IPS-11a (cell line): Measurements from ENCODE around the gene NRF1.
"Not testable (repeated sequence)": the region's sequence is repeated elsewhere in the genome, so short reads cannot be mapped to it uniquely, and the experiment has no call there.

Experiments
- H3K4me3 ChIP-seq: one replicate; pipeline ENCODE4 v1.5.1; 2013; ENCODE audit warnings: low read depth, low read length, control low read depth

NRF1 gene

DNA sequence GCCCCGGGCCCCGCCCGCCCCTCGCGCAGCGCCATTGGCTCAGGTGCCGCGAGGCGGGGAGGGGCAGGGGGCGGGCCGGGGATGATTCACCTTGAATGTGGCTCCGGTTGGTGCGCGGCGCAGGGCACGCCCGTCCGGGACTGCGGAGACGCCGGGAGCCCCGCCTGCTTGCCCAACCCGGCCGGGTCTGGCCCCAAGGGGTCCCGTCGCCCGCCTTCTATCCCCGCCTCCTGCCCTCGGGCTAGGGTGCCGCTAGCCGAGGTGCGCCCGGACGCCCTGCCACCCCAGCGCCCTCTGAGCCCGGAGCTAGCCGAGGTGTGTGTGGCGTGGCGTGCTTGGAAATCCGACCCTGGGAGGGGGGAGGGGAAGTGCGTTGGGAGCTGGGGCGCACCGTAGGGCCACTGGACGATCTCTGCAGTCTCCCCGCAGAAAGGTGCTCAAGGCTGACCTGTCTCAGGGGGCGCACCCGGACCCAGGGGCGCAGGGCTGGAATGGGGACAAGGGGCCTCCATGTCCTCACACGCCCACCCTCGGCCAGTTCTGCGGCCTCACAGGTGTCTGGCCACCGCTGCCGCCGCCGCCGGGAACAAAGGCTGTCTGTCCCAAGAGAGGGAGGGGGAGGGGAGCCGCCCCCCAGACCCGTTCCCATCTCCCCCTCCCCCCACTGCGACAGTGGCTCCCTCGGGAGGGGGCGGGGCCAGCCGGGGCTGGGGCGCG, 168.9 kb downstream of the NRF1 start:
- peak overlapping the region; percentile 49 for H3K4me3 ChIP-seq

DNA sequence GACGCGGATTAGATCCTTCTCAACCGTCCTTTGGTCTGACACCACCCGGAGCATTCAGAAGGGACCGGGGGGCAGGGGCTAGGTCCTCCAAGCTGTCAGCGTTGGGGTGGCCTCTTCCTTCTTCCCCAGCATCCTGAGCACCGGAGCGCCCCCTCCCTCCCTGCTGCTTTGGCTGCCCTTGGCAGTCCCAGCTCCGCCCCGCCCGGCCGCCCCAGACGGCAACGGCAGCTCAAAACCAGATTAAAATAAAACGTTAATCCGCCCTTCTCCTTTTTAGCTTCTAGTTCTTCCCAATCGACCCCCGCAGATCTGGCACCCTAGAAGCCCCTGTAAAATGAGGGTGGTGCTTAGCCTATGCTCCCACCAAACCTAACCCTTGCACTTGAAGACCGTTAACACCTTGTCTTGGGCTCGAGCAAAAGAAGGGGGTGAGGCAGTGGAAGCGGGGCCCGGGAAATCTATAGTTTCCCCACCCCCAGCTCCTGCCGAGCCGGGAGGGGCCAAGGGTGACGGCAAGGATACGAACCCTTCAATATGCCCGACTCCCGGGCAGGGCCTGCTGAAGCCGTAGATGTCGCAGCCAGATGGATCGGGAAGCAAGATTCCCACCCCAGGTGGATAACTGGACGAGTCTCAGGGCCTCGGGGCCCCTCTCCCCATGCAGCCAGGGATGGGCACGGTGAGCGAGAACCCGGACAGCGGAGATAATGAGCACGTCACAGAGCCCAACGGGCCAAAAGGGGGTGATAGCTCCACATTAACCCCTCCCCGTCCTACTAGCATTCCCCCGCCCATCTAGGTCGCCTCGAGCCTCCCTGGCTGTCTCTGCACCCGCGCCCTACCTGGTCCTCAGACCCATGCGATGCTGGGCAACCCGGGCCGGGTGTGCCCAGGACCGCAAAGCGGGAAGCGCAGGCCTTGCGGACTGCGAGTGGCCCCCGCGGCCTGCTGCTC, 169.7 kb downstream of the NRF1 start:
- H3K4me3 ChIP-seq: peak overlapping the region; percentile 49

GRCh38 chr7:129781928-129782817, 170.7 kb downstream of the NRF1 start:
- peak overlapping the region; percentile 4 for H3K4me3 ChIP-seq

GRCh38 chr7:129782818-129783583, 171.5 kb downstream of the NRF1 start:
- H3K4me3 ChIP-seq: no peak overlapping the region

GRCh38 chr7:129783584-129783919, 172.0 kb downstream of the NRF1 start:
- no peak overlapping the region for H3K4me3 ChIP-seq

DNA sequence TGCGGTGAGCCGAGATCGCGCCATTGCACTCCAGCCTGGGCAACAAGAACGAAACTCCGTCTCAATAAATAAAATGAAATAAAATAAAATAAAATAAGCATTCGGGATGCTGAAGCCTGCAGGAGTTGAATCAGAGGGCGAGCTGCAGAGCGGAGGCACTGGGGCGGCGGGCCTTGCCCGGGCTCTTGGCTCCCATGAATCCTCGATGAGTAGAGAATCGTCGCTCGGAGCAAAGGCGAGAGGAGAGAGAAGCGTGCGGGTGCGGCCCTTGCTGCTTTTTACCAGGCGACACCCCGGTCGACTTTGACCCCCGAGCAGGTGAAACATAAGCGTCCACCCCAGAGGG, 172.9 kb downstream of the NRF1 start:
- H3K4me3 ChIP-seq: no peak overlapping the region

DNA sequence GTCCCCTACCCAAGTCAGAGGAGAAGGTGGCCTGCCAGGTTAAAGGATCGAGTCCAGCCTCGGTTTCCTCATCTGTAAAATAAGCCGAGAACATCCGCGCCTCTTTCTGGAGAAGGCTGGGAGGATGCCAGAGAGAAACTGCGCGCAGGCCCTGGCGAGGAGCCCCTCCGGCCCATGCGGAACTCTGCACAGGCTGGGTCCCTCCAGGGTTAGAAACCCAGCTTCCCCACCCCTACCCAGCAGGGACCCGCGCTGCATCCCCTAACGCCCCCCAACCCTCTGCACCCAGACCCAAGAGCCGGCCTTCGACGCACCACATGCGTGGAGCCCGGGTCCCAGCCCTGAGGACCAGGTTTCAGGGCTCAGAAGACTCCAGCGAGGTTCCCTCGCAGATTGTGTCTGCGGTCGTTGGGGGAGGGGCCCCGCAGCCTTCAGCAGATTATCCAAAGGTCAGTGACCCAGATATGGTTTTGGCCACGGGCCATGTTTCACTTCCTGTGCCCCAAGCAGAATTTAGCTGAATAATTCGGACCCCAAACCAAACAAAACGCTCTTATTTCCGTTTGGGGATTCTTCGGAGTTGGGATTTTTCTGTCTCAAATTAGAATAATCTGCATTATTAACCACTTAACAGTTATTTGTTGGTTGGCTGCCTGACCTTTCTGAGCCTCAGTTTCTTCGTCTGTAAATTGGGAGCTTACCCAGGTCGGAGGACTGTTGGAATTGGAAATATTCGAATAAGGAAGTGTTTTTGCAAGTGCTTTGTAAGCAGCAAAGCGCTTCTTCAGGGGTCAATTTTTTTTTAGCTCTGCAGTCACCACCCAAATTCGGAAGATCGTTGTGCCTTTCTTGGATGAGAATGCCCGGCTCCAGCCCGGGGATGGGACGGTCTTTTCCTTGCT, 173.5 kb downstream of the NRF1 start:
- no peak overlapping the region for H3K4me3 ChIP-seq

DNA sequence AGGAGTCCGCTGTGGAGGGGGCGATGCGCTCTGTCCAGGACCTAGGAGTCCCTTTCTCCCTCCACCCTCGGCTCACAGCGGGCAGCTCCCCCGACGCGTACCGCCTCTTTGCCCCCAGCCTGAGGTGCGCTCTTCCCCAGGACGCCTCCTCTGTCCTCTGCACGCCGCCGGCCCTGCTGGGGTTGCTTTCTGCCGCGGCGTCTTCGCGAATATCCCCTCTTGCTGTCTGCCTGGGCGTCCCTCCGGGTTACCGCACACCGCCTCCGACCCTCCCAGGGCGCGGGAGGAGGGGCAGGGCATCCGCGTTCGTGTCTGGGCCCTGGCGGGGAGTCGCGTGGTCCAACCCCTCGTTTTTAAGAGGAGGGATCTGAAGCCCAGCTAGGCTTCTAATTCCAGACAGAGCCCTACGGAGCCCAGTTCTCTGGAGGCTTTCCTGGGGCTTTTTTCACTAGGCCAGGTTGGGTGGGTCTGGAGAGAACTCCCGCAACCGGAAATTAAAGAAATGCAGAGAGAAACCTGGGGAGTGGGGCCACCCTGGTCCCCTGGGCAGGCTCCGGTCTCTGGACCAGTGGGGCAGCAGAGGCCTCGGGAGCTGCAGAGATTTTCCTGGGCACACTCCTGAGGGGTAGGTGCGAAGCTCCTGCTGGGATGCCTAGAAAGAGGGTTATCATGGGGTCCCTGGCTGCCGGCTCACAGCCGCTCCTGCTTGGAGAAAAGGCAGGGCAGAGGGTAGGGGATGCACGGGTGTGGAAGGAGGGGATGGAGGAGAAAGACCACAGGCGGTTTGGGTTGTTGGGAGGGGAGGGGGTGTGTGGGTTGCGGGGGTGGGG, 174.4 kb downstream of the NRF1 start:
- H3K4me3 ChIP-seq: peak overlapping the region; percentile 28

DNA sequence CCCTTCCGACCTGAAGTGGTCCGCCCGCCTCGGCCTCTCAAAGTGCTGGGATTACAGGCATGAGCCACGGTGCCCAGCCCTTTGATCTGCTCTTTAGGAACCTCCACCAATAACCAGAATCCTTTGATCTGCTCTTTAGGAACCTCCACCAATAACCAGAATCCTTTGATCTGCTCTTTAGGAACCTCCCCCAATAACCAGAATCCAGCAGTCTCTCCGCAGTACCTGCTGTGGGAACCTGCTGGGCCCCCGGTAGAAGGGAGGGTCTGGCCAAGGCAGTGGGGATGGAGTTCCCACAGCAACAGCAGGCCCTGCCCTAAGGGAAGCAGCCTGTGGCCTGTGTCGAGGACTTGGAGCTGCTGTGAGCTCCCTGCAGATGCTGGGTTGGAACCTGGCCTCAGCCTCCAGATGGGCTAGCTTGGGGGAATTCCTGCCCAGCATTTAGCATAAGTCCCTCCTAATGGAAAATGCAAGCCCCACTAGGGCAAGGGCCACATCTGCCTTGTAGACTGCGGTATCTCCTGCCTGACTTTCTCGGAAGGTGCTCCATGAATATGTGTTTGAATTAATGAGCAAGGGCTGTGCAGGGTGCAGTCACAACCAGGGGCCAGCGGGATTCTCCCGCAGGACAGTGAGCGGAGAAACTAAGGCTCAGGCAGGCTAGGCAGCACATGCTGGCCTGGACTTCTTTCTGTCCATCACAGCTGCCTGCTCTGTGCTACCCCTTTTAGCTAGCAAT, 175.5 kb downstream of the NRF1 start:
- H3K4me3 ChIP-seq: no peak overlapping the region

GRCh38 chr7:129789000-129789399, 177.5 kb downstream of the NRF1 start:
- no peak overlapping the region for H3K4me3 ChIP-seq

DNA sequence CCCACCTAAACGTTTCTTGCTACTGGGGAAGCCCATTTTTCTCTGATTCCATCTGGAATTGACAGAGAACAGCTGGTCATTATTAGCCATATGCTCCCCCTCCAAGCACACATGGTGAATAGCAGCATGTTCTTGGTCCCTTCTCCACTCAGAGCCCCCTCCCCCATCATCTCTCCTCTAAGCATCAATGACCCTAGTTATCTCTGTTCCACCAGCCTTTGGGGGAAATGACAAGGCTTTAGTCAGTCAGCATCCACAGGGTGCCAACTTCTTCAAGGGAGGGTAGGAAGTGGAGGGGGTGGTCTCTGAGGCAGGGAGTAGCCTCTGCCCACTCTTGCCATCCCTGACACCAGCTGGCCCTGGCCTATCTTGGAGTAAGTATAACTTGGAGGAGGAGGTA, 178.1 kb downstream of the NRF1 start:
- no peak overlapping the region for H3K4me3 ChIP-seq

GRCh38 chr7:129790136-129790535, 178.6 kb downstream of the NRF1 start:
- no peak overlapping the region for H3K4me3 ChIP-seq

DNA sequence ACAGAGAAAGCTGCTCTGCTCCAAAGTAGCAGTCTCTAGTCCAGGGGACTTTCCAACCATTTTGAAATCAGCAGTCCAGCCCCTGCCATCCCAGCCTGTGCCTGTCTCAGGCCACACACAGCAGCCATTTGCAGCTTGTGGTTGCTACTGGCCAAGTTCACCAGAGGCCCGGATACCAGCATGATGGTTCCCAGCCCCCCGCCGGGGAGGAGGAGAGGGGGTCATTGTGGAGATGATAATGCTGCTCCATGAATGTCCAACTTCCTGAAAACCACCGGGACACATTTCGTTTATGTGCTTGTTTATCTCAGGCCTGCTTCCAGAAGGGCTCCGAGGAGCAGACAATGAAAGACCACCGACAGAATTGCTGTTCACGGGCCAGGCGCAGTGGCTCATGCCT, 181.2 kb downstream of the NRF1 start:
- H3K4me3 ChIP-seq: no peak overlapping the region

DNA sequence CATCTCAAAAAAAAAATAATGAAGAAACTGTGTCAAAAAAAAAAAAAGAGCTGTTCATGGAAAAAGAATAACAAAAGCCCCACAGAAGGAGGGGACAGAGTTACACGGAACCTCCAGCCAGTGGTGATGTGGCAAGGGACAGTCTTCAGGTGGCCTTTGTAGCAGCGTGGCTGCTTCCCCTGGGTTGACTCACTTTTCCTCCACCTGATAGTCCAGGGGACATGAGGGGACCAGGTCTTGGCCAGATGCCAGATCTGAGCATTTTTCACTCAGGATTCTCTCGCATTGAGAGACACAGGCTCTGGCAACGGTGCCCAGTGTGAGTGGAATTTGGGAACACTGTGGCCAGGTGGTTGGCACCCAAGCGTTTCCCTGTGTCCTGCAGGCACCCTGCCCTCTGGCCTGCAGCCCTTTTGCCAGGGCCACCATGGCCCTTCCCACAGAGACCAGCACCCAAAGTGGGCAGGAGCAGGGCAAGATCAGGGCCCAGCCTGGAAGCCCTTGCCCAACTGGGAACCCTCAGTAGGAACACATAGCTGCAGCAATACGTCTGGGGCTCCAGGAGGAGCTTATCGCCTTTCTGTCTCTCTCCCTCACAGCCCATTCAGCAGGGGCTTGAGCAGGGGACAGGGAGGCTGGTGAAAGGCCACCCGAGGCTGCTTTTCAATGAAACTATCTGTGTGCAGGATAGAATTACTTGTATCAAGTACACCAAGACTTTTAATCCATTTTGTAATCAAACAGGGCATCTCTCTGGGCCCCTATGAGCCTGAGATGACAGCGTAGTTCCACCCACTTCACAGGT, 182.2 kb downstream of the NRF1 start:
- H3K4me3 ChIP-seq: no peak overlapping the region

GRCh38 chr7:129794461-129794860, 182.9 kb downstream of the NRF1 start:
- H3K4me3 ChIP-seq: not testable (repeated sequence)

DNA sequence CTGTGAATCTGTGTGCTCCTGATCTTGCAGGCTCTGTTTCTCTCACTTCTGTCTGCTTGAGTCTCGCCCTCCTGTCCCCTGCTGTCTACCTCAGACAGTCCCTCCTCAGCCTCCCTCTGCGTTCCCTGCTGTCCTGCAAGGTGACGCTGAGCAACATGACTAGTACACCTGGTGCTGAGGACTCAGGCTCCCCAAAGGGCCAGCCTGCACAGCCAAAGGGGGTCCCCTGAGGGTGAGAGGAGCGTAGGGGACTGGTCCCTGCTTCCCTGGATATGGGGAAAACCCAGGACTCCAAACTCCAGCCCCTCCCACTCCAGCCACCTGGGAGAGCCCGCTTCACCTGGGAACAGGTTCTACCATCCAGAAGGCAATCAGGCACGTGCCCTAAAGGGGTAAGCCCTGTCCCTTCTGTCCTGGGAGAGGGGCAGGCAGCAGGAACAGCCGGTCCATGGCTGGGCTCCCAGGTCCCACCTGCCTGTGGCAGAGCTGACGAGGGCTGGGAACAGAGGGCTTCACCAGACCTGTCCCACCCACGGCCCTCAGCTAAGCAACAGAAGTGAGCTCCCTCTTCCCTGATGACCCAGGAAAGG, 184.8 kb downstream of the NRF1 start:
- no peak overlapping the region for H3K4me3 ChIP-seq
